ENCODE results near the gene MMP20. TPM values are rescaled to one million over a fixed set of nuclear protein-coding genes. Genes with fewer than 3 reads are reported as not detected.

Gene MMP20, protein sequence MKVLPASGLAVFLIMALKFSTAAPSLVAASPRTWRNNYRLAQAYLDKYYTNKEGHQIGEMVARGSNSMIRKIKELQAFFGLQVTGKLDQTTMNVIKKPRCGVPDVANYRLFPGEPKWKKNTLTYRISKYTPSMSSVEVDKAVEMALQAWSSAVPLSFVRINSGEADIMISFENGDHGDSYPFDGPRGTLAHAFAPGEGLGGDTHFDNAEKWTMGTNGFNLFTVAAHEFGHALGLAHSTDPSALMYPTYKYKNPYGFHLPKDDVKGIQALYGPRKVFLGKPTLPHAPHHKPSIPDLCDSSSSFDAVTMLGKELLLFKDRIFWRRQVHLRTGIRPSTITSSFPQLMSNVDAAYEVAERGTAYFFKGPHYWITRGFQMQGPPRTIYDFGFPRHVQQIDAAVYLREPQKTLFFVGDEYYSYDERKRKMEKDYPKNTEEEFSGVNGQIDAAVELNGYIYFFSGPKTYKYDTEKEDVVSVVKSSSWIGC
- not detected in 2 replicates for total RNA-seq

DNA sequence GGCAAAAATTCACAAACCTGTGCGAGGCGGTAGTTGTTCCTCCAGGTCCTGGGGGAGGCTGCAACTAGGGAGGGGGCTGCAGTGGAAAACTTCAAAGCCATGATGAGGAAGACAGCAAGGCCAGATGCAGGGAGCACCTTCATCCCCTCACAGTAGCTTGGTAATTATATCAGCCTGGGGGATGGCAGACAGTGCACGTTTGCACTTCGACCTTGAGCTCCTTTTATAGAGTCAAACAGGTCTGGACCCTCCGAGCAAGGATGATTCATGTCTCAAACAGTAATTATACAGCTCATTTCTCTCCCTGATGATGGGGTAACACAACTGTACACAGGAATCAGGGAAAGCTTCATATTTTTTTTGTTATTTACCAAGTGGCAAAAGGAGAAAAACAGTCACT lies at the start of gene MMP20:
Gene MMP20, minus strand, starts transcription at position 156 of the 400 bp plus-strand sequence. Its CDS starts 13 bp downstream, at position 143.

DNA sequence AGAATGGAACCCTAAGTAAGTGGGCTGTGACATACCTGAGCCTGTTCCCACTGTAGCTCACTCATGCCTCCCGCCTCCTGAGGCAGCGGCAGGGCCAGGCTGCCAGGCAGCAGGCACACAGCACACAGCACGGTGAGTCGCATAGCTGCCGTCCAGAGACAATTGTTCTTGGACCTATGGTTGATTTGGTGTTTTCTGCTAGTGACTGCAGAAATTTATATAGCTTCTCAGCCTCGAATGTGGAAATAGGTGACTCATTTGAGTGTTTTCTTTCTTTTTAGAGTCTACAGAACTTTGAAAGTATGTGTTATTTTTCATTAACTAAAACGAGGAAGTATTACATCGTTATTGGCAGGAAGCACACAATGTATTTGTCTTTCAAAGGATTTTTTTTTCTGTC lies 94.6 kb downstream of the MMP20 start, which contains the start of gene MMP7:
Gene MMP7, minus strand, starts transcription at position 190 of the 400 bp plus-strand sequence. Its CDS starts 47 bp downstream, at position 143.

Other genes starting within 250 kb of the MMP20 start
- gene TMEM123, start 172.6 kb downstream of the MMP20 start, total RNA-seq, result 72.4 and 87.0 TPM in 2 replicates
- gene MMP7, start 94.6 kb downstream of the MMP20 start, total RNA-seq, result not detected in 2 replicates
- under 0.01 TPM in 1 of 2 replicates, not detected in the other for gene MMP27, start 80.4 kb upstream of the MMP20 start, total RNA-seq
- gene MMP8, start 99.6 kb upstream of the MMP20 start, total RNA-seq, result under 0.01 TPM in 1 of 2 replicates, not detected in the other
- gene MMP10, start 155.3 kb upstream of the MMP20 start, total RNA-seq, result 1.2 and 6.1 TPM in 2 replicates
- gene MMP1, start 172.8 kb upstream of the MMP20 start, total RNA-seq, result 88.8 and 655 TPM in 2 replicates
- gene MMP3, start 218.3 kb upstream of the MMP20 start, total RNA-seq, result 7.5 and 118 TPM in 2 replicates
- under 0.01 and 0.28 TPM in 2 replicates for gene MMP12, start 249.7 kb upstream of the MMP20 start, total RNA-seq